C4-2B (cell line): ENCODE data around the gene FIGNL1.

Experiments used
- ZFX ChIP-seq: fragments of 450-650 bp; IDR thresholded peaks from 2 replicates; pipeline ENCODE4 v1.6.1; 2017
- TF ChIP-seq, protein P1 (sequence below): fragments of 450-650 bp; conservative IDR thresholded peaks from 2 replicates; pipeline ENCODE4 v1.5.1; 2017; ENCODE audit warnings: mild to moderate bottlenecking

DNA sequence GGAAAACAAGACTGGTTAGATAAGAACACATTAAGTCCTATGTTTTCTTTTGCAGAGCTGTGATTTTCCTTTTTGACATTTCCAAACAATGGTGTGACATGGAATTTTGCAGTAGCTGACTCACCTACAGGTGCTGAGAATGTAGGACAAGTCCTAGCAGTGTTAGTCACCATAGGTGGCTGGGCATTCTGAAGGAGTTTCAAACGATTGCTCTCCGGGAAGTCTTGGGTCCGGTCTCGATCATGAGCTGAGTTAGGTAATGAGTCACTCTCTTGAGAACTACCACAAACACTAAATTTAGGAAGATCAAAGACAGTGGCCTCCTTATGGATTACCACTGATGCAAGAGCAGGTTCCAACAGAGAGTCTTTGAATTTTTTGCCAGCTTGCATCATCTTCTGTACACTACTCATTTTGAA is 3.6 kb downstream of the FIGNL1 start:
- TF ChIP-seq, protein P1, sequence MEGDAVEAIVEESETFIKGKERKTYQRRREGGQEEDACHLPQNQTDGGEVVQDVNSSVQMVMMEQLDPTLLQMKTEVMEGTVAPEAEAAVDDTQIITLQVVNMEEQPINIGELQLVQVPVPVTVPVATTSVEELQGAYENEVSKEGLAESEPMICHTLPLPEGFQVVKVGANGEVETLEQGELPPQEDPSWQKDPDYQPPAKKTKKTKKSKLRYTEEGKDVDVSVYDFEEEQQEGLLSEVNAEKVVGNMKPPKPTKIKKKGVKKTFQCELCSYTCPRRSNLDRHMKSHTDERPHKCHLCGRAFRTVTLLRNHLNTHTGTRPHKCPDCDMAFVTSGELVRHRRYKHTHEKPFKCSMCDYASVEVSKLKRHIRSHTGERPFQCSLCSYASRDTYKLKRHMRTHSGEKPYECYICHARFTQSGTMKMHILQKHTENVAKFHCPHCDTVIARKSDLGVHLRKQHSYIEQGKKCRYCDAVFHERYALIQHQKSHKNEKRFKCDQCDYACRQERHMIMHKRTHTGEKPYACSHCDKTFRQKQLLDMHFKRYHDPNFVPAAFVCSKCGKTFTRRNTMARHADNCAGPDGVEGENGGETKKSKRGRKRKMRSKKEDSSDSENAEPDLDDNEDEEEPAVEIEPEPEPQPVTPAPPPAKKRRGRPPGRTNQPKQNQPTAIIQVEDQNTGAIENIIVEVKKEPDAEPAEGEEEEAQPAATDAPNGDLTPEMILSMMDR = no peak
- TF ChIP-seq ZFX = no peak
